GM19468 (cell line): ENCODE measurements around the gene CENPK.
"Not testable (repeated sequence)": the region's sequence is repeated elsewhere in the genome, so short reads cannot be mapped to it uniquely, and the experiment has no call there.

Source experiments
- ATAC-seq: cut with Tn5 transposase; IDR thresholded peaks from one replicate; pipeline ENCODE4 v1.9.1; 2021; ENCODE audit warnings: mild to moderate bottlenecking, moderate library complexity, moderate number of reproducible peaks; ENCODE audit not compliant: unreplicated experiment; ENCODE audit errors: extremely low read depth

CENPK gene, protein sequence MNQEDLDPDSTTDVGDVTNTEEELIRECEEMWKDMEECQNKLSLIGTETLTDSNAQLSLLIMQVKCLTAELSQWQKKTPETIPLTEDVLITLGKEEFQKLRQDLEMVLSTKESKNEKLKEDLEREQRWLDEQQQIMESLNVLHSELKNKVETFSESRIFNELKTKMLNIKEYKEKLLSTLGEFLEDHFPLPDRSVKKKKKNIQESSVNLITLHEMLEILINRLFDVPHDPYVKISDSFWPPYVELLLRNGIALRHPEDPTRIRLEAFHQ

DNA sequence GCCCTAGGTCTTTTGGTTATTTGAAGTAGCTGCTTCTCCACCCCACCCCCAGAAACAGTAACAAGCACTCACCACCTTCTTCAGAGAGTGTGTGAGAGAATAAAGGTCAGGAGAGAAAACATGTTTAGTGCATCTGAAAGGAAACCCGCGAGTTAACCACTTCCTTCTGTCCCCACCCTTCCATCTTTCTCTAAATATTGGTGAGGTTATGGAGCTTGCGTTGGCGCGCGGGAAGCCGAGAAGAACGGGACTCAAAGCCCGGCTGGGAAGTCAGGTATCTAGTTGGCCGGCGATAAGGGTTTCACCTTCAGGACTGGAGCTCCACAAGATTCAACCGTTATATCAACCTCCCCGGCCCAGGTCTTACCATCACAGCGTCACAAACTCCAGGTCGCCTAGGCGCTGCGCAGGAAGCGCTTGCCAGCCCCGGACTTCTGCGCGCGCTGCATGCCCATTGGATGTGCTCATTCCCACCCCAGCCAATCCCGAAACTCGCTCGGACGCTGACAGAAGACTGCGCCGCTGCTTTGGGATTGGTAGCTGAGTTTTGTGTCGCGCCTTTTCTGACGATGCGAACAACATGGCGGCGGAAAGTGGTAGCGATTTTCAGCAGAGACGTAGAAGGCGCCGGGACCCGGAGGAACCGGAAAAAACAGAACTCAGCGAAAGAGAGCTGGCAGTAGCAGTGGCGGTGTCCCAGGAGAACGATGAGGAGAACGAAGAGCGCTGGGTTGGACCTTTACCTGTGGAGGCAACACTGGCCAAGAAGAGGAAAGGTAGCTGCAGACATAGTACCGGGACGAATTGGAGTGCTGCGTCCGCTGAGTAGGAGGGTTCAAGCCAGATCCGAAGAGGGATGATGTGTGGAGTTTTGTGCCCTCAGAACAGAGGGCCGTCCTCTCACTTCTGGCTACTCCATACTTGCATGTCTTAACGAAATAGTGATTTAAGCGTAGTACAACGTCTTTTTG, at the start of gene CENPK, which contains the start of gene PPWD1:
CENPK (minus strand) TSS at position 438 of the 971 bp plus-strand sequence. CDS start 8,261 bp downstream, outside the sequence.
PPWD1 (plus strand) TSS at position 566 of the 971 bp plus-strand sequence; CDS start at position 581, 15 bp downstream.
- ATAC-seq: peak; percentile 93

GRCh38 chr5:65612298-65612907, 49.4 kb upstream of the CENPK start:
- no peak for ATAC-seq

GRCh38 chr5:65611524-65611923, 48.6 kb upstream of the CENPK start:
- no peak for ATAC-seq

GRCh38 chr5:65601761-65602160, 38.8 kb upstream of the CENPK start:
- not testable (repeated sequence) for ATAC-seq

- ATAC-seq: no peak
Measured at GRCh38 chr5:65588694-65589093, 25.7 kb upstream of the CENPK start.

- ATAC-seq: no peak
Measured at GRCh38 chr5:65577141-65577540, 14.2 kb upstream of the CENPK start.

DNA sequence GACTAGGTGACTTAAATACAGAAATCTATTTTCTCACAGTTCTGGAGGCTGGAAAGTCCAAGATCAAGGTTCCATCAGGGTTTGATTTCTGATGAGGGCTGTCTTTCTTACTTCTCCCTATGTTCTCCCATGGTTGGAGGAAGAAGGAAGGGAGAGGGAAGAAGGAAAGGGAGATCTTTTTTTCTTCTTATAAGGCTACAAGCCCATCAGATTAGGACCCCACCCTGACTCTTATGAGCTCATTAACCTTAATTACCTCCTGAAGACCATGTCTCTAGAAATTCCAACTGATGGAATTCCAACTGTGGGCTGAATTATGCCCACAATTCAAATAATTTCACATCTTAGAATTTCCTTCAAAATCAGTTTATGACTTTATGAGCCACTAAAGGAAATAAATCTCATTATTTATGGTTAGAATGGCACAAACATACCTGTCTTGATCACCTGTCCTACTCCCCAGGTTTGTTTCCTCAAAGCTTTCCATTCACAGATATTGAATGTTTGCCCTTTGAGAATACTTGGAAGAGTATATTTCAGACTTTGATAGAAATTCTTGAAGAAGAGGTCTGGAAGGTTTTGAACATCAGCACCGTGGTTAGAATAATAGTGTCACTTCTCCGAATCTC, 7.7 kb upstream of the CENPK start:
- no peak for ATAC-seq

- ATAC-seq: no peak
Measured at GRCh38 chr5:65566505-65566904, 3.5 kb upstream of the CENPK start.

- no peak for ATAC-seq
Measured at GRCh38 chr5:65563777-65564176, 809 bp upstream of the CENPK start.

DNA sequence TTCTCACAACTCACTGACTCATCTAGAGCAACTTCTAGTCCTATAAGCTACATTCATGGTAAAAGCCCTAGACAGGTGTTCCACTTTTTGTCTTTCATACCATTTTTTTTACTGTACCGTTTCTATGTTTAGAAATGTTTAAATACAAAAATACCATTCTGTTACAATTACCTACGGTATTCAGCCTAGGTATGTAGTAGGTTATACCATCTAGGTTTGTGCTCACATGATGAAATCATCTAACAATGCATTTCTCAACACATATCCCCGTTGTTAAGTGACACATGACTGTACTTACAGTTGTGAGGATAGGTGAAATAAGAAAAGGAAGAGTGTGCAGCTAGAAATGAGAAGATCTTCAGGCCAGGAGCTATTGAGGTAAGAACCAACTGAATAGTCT, 6.2 kb downstream of the CENPK start:
- ATAC-seq: no peak

GRCh38 chr5:65556181-65556580, 6.8 kb downstream of the CENPK start:
- no peak for ATAC-seq

- ATAC-seq: no peak
Measured at GRCh38 chr5:65555287-65555686, 7.7 kb downstream of the CENPK start.

DNA sequence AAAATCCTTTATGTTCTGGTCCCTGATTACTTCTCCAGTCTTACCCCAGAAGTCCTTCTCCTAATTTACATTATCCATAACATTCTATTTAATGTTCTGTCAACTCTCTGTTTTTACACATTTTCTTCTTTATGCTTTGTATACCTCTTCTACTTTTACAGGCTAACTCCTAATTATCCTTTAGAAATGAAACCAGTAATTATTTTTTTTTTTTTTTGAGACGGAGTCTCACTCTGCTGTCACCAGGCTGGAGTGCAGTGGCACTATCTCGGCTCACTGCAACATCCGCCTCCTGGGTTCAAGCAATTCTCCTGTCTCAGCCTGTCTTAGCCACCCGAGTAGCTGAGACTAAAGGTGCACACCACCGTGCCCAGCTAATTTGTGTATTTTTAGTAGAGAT, 9.0 kb downstream of the CENPK start:
- no peak for ATAC-seq

- ATAC-seq: no peak
Measured at GRCh38 chr5:65548281-65548680, 14.7 kb downstream of the CENPK start.

GRCh38 chr5:65546141-65546540, 16.8 kb downstream of the CENPK start:
- no peak for ATAC-seq

GRCh38 chr5:65544473-65544872, 18.5 kb downstream of the CENPK start:
- ATAC-seq: no peak

DNA sequence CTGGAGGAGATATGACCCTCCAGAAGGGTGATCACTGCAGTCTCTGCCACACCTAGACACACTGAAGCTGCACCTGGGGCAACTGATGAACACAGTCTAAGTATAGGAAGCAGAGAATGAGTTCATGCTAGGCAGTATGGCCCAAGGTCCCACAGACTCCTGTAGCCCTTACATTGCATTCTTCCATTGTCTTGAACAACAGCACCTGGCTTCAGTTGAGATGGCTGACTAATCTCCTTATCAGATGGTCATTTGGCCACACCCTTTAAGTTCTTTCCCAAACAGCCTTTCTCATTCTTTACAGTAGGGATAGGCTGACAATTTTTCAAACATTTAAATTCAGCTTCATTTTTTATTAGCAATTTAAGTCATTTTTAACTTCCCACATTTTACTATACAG, 23.1 kb downstream of the CENPK start:
- ATAC-seq: no peak

- no peak for ATAC-seq
Measured at GRCh38 chr5:65535529-65535987, 27.4 kb downstream of the CENPK start.

GRCh38 chr5:65530904-65531303, 32.1 kb downstream of the CENPK start:
- ATAC-seq: no peak

DNA sequence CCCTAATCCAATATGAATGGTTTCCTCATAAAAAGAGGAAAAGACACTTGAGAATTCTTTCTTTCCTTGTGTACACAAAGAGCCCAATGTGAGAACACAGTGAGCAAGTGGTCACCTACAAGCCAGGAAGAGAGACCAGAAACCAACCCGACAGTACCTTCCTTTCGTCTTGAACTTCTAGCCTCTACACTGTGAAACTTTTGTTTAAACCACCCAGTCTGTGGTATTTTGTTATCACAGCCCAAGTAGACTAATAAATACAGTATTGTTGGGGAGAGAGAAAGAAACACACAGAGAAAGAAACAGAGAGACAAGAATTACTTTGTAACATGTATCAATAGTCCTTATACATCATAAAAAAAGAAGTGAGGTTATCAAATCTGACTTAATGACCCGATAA, 37.2 kb downstream of the CENPK start:
- ATAC-seq: no peak
